ENCODE measurements around the gene SLC31A2.
A peak's percentile ranks its signal among the peaks of the same experiment; 100 is the strongest.
"Not testable (repeated sequence)": the region's sequence is repeated elsewhere in the genome, so short reads cannot be mapped to it uniquely, and the experiment has no call there.

Gene SLC31A2

GRCh38 chr9:113150670-113151611 is at the start of gene SLC31A2:
SLC31A2 (plus strand) TSS chr9:113151007; CDS start chr9:113151075, 68 bp downstream.
- peak; percentile 71 for DNase-seq

GRCh38 chr9:113105345-113105744 is 45.5 kb upstream of the SLC31A2 start:
- DNase-seq, result not testable (repeated sequence)

DNA sequence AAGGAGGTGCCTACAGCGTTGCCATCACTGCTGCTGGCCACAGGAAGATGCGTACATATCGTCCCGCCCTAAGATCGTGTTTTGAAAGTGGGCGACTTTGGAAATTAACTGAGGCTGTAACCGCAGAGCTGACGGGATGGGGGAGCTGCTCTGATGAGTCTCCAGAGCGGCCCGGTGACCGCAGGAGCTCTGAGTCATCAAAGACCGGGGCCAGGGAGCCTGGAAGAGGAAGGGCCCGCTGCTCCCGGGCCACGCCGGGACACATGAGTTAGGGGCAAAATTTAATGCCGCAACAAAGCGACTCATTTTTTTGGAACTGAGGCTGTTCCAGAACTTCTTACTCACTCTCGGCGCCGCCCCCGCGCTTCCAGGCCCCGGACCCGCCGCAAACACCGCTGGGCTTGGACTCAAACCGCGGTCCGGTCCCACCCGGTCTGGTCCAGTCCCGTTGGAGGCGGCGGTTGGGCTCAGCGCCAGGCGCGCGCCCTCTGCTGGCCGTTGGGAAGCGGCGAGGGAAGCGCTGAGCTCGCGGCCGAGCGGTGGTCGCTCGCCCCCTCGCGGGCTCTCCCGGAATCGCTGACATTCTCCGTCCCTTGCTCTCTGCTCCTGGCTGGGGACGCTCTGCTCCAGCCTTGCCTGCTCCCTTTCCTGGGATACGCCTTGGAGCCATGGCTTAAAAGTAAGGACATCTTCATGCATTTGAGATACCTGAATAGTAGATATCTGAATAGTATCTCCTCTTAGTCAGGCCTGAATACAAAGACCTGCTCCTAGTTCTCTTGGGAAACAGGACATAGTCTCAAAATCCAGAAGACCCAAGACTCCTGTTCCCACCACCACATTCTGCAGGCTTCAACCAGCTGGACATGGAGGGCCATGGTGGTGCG is 39.5 kb upstream of the SLC31A2 start:
- DNase-seq, result not testable (repeated sequence)

DNA sequence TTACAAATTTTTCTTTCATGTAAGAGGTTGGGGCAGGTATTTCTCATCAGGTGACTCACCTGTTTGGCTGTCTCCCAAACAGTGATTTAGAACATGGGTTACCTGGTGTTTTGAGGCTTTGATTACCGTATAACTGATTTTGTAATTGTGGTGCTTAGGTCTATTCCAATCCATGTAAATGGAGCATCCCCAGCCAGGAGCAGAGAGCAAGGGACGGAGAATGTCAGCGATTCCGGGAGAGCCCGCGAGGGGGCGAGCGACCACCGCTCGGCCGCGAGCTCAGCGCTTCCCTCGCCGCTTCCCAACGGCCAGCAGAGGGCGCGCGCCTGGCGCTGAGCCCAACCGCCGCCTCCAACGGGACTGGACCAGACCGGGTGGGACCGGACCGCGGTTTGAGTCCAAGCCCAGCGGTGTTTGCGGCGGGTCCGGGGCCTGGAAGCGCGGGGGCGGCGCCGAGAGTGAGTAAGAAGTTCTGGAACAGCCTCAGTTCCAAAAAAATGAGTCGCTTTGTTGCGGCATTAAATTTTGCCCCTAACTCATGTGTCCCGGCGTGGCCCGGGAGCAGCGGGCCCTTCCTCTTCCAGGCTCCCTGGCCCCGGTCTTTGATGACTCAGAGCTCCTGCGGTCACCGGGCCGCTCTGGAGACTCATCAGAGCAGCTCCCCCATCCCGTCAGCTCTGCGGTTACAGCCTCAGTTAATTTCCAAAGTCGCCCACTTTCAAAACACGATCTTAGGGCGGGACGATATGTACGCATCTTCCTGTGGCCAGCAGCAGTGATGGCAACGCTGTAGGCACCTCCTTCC is 37.9 kb upstream of the SLC31A2 start:
- not testable (repeated sequence) for DNase-seq

- DNase-seq, result not testable (repeated sequence)
Observed at GRCh38 chr9:113118829-113119228, 32.0 kb upstream of the SLC31A2 start.

DNA sequence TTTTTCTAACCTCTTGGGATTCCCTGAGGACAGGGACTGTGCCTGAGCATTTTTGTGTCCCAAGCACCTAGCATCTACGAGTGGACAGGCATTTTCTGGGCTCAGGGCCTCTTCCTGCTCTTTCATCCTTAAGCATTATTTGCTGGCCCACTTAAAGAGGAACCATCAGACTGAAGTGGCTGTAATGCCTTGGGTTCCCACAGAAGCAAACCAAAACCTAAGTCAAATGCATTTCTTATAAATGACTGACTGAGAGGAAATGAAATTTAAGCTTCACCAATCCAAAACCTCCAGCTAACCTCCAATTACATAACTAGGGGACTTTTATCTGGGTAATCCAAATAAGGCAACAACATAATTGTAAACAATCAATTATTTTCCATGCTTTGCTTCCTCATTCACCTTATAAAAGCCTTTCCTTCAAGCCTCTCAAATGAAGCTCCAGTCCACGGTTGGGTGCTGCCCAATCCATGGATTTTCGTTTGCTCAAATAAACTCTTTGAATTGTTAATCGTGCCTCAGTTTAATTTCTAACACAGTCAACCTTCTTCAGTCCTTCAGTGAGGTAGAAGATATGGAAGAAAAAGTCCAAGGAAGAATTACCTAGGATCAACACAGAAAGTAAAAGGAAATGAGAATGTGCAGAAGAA is 25.3 kb upstream of the SLC31A2 start:
- DNase-seq, result no peak

DNA sequence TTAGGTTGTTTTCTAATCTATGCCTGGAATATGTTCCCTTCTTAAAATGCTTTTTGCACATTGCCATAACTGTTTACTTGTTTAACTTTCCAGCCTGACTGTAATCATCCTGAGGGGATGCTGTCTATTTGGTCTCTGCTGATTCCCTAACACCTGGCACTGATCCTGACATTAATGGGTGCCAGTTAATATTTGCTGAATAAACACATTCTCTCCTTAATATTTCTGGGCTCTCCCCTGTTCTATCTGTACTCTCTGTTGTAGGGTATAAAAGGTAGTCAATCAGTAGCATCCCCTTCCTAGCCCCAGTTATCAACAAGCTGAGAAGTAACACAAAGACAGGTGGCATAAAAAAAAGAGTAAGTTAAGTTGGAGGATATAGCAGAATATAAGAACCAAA is 21.3 kb upstream of the SLC31A2 start:
- no peak for DNase-seq

- no peak for DNase-seq
Observed at GRCh38 chr9:113129884-113130283, 20.9 kb upstream of the SLC31A2 start.

GRCh38 chr9:113131689-113132151 is 19.1 kb upstream of the SLC31A2 start:
- no peak for DNase-seq

GRCh38 chr9:113137196-113138168 is 13.3 kb upstream of the SLC31A2 start:
- DNase-seq, result no peak

DNA sequence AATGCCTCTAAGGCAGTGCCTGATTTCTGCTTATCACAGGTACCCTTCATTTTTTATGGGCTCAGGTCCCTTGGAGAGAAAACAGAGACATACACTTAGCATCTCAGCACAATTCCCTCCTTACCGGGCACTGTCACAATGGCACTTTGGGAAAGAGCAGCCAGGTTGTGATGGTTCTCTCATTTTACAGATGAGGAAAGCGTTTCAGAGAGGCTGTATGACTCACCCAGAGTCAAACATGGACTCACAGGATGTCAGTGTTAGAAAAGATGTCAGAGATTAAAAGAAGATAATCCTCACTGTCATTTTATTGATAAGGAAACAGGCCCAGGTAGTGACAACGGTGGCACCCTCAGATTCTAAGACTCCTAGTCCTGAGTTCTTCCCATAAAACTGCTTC is 12.0 kb upstream of the SLC31A2 start:
- DNase-seq, result no peak

GRCh38 chr9:113139225-113139829 is 11.5 kb upstream of the SLC31A2 start:
- DNase-seq, result no peak

- no peak for DNase-seq
Observed at GRCh38 chr9:113139953-113140352, 10.9 kb upstream of the SLC31A2 start.

GRCh38 chr9:113140896-113141295 is 9.9 kb upstream of the SLC31A2 start:
- not testable (repeated sequence) for DNase-seq

- DNase-seq, result no peak
Observed at GRCh38 chr9:113143432-113144227, 7.2 kb upstream of the SLC31A2 start.

- no peak for DNase-seq
Observed at GRCh38 chr9:113148372-113148705, 2.5 kb upstream of the SLC31A2 start.

DNA sequence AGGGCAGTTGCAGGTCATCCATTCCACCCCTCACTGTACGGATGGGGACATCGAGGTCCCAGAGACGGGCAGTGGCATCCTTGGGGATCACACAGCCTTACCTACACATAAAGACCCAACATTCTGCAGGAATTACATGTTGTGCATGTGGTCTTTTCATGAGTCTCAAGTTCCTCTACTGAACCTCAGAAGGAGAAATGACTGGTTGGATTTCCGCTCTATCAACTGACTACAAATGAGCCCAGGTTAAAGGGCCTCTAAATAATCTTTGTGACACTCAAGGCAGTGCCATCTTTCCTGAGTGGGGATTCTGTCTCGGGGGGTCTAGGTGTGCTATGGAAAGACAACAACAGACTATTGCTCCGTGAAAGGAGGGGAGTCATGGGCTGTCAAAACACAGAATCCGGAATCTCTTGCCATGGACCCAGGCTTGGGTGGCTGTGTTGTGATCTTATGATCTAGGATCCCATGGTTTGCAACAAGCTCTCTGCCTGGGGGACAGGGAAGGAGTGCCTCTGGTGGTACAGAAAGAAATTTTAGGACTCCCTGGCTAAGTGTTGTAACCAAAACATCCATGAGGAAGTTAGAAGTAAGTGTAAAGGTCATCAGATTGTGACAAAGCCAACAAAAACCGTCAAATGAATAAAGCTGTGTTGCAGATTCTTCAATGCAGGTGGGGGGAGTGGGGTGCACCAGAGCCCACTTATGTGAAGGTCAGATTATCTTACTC is 1.9 kb upstream of the SLC31A2 start:
- DNase-seq, result no peak

DNA sequence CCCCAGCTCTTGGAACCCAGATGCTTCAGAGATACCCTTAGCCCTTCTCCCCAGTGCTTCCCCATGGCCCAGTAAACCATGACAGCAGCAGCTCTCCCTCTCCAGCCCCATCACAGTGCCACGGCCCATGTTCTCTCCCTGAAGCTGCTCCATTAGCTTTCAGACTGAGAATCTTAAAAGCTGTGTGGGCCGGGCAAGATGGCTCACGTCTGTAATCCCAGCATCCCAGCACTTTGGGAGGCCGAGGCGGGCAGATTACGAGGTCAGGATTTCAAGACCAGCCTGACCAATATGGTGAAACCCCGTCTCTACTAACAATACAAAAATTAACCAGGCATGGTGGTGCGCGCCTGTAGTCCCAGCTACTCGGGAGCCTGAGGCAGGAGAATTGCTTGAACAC is 1.2 kb upstream of the SLC31A2 start:
- not testable (repeated sequence) for DNase-seq
